PC-3 (cell line): ENCODE results near the gene TNFSF11.

ENCODE experiments used
- CTCF ChIP-seq: fragments of 300-600 bp; sonication (generic); conservative IDR thresholded peaks from 2 replicates; pipeline ENCODE4 v1.5.1; 2017; ENCODE audit warnings: antibody characterized with exemption, low read depth, mild to moderate bottlenecking, low read length
- EZH2 ChIP-seq: fragments of 300-600 bp; sonication (generic); IDR thresholded peaks from one replicate; pipeline ENCODE4 v1.6.1; 2017; ENCODE audit warnings: antibody characterized with exemption, mild to moderate bottlenecking, low read length; ENCODE audit not compliant: unreplicated experiment

- TF ChIP-seq EZH2, result no peak
- TF ChIP-seq CTCF, result no peak
Observed at GRCh38 chr13:42592915-42593900, 19.3 kb downstream of the TNFSF11 start.
